H1 (cell line): ENCODE results near the gene ZBTB2. TPM values are rescaled to one million over a fixed set of nuclear protein-coding genes. Genes with fewer than 3 reads are reported as not detected.

Source experiments
- CTCF ChIA-PET: fragments of 300-600 bp; sonication (Branson Sonifier 250); formaldehyde crosslinking; loops from one replicate; lab custom pipeline; 2021; ENCODE audit not compliant: partially characterized antibody; lab: Charles Lee
- POLR2A ChIA-PET: fragments of 300-600 bp; sonication (Branson Sonifier 250); formaldehyde crosslinking; loops from one replicate; lab custom pipeline; 2021; ENCODE audit warnings: inconsistent platforms; ENCODE audit not compliant: partially characterized antibody; lab: Charles Lee
- DNase-seq, 2 experiments: peaks; one replicate each; pipeline versions ENCODE4 v3.0.0 to v3.0.0-alpha.2; 2010 to 2022; ENCODE audit warnings: low spot score in 2 of 2, low read depth in 1 of 2, mixed read lengths in 1 of 2
- FAIRE-seq: peaks from 2 replicates; lab custom pipeline; 2011; peaks lifted over from hg19 to GRCh38; lab: Jason Lieb, UNC
- H2AFZ ChIP-seq: 2 replicates; pipeline ENCODE4 v1.8.1; 2012; ENCODE audit warnings: low read length, inconsistent platforms
- H2AK5ac ChIP-seq: 2 replicates; pipeline ENCODE4 v1.6.1; 2013; ENCODE audit warnings: low read depth, low read length
- H2BK120ac ChIP-seq: replicated peaks from 2 replicates; pipeline ENCODE3; 2013; ENCODE audit warnings: low read depth, low read length, inconsistent platforms
- H2BK12ac ChIP-seq: 2 replicates; pipeline ENCODE4 v1.6.1; 2013; ENCODE audit warnings: low read depth, low read length
- H2BK15ac ChIP-seq: 2 replicates; pipeline ENCODE4 v1.6.1; 2013; ENCODE audit warnings: low read length
- H2BK20ac ChIP-seq: 2 replicates; pipeline ENCODE4 v1.6.1; 2013; ENCODE audit warnings: low read length
- H2BK5ac ChIP-seq: 2 replicates; pipeline ENCODE4 v1.6.1; 2013; ENCODE audit warnings: low read depth, low read length
- H3K14ac ChIP-seq: 2 replicates; pipeline ENCODE4 v1.6.1; 2013; ENCODE audit warnings: inconsistent platforms; ENCODE audit not compliant: insufficient read length
- H3K18ac ChIP-seq: 2 replicates; pipeline ENCODE4 v1.6.1; 2013; ENCODE audit warnings: low read length; ENCODE audit errors: extremely low read depth
- H3K23ac ChIP-seq: 2 replicates; pipeline ENCODE4 v1.6.1; 2013; ENCODE audit warnings: inconsistent platforms; ENCODE audit not compliant: insufficient read length
- H3K23me2 ChIP-seq: 2 replicates; pipeline ENCODE4 v1.6.1; 2013; ENCODE audit warnings: low read depth, low read length
- H3K27ac ChIP-seq: 2 replicates; pipeline ENCODE4 v1.6.1; 2011; ENCODE audit warnings: low read depth, low read length, inconsistent platforms
- H3K27me3 ChIP-seq, 4 experiments: replicated peaks in 1 of 4; 1 replicate in 1 of 4; 2 replicates in 3 of 4; pipeline versions ENCODE4 v1.6.1 to v1.8.1; 2011 to 2013; ENCODE audit warnings: low read length in 3 of 4, mild to moderate bottlenecking in 3 of 4, inconsistent platforms in 2 of 4, mixed read lengths in 2 of 4, moderate library complexity in 1 of 4; ENCODE audit not compliant: control insufficient read depth in 3 of 4, insufficient read depth in 3 of 4; ENCODE audit errors: extremely low read depth in 1 of 4
- H3K36me3 ChIP-seq, 4 experiments: 2 replicates each; pipeline versions ENCODE4 v1.6.1 to v1.8.1; 2011 to 2013; ENCODE audit warnings: mild to moderate bottlenecking in 4 of 4, low read length in 3 of 4, moderate library complexity in 2 of 4, control low read depth in 1 of 4, inconsistent platforms in 1 of 4; ENCODE audit not compliant: insufficient read depth in 4 of 4, control insufficient read depth in 2 of 4
- H3K4ac ChIP-seq: replicated peaks from 2 replicates; pipeline ENCODE3; 2013; ENCODE audit warnings: low read length, low read depth, mixed read lengths, inconsistent platforms; ENCODE audit not compliant: insufficient read length
- H3K4me1 ChIP-seq, 4 experiments: replicated peaks in 1 of 4; 1 replicate in 1 of 4; 2 replicates in 3 of 4; pipeline versions ENCODE4 v1.6.1 to v1.8.1; 2011 to 2013; ENCODE audit warnings: low read length in 3 of 4, inconsistent platforms in 2 of 4, mixed read lengths in 1 of 4; ENCODE audit not compliant: insufficient read depth in 4 of 4, control insufficient read depth in 3 of 4
- H3K4me2 ChIP-seq, 2 experiments: 2 replicates each; pipeline versions ENCODE4 v1.6.1 to v1.8.1; 2011 to 2013; ENCODE audit warnings: low read depth in 2 of 2, low read length in 2 of 2, control low read depth in 1 of 2, inconsistent platforms in 1 of 2, mild to moderate bottlenecking in 1 of 2; ENCODE audit not compliant: insufficient read depth in 1 of 2
- H3K4me3 ChIP-seq, 4 experiments: fragments of 200-600, 300-600 bp in 1 of 4; sonication (generic), shearing (Covaris generic), sonication (Bioruptor Twin) in 1 of 4; 2 replicates each; pipeline versions ENCODE4 v1.5.1 to v1.8.1; 2011 to 2016; ENCODE audit warnings: low read length in 4 of 4, low read depth in 3 of 4, control low read depth in 2 of 4, inconsistent platforms in 2 of 4, mild to moderate bottlenecking in 2 of 4, mixed read lengths in 1 of 4, moderate library complexity in 1 of 4; ENCODE audit not compliant: insufficient read depth in 2 of 4; ENCODE audit errors: extremely low read depth in 1 of 4
- H3K56ac ChIP-seq: replicated peaks from 2 replicates; pipeline ENCODE3; 2013; ENCODE audit warnings: low read depth, mild to moderate bottlenecking, mixed read lengths, low read length, inconsistent platforms; ENCODE audit not compliant: insufficient read length
- H3K79me1 ChIP-seq: 2 replicates; pipeline ENCODE4 v1.6.1; 2013; ENCODE audit warnings: low read depth, low read length, control low read depth
- H3K79me2 ChIP-seq, 2 experiments: 2 replicates each; pipeline versions ENCODE4 v1.6.1 to v1.8.1; 2012 to 2013; ENCODE audit warnings: low read length in 2 of 2, mild to moderate bottlenecking in 2 of 2, inconsistent platforms in 1 of 2; ENCODE audit not compliant: insufficient read depth in 2 of 2, control insufficient read depth in 1 of 2
- H3K9ac ChIP-seq, 4 experiments: replicated peaks in 1 of 4; 1 replicate in 1 of 4; 2 replicates in 3 of 4; pipeline versions ENCODE4 v1.6.1 to v1.8.1; 2011 to 2013; ENCODE audit warnings: low read depth in 3 of 4, low read length in 3 of 4, control low read depth in 2 of 4, mild to moderate bottlenecking in 2 of 4, moderate library complexity in 2 of 4, inconsistent platforms in 1 of 4; ENCODE audit errors: extremely low read depth in 1 of 4
- H3K9me3 ChIP-seq, 2 experiments: 2 replicates each; pipeline versions ENCODE4 v1.6.1 to v1.8.1; 2012 to 2013; ENCODE audit warnings: mild to moderate bottlenecking in 2 of 2, moderate library complexity in 2 of 2, control low read depth in 1 of 2, inconsistent platforms in 1 of 2, low read depth in 1 of 2, low read length in 1 of 2, mixed read lengths in 1 of 2; ENCODE audit not compliant: insufficient read depth in 2 of 2
- H4K20me1 ChIP-seq, 2 experiments: replicated peaks in 1 of 2; 2 replicates each; pipeline versions ENCODE3 to v1.8.1; 2011 to 2013; ENCODE audit warnings: inconsistent platforms in 2 of 2, low read length in 2 of 2, mild to moderate bottlenecking in 1 of 2; ENCODE audit not compliant: insufficient read depth in 2 of 2, control insufficient read depth in 1 of 2
- H4K5ac ChIP-seq: 2 replicates; pipeline ENCODE4 v1.6.1; 2013; ENCODE audit warnings: low read length, low read depth, mixed read lengths, inconsistent platforms; ENCODE audit not compliant: insufficient read length
- H4K8ac ChIP-seq: 2 replicates; pipeline ENCODE4 v1.8.0; 2013; ENCODE audit warnings: mild to moderate bottlenecking, moderate library complexity, low read length, inconsistent platforms; ENCODE audit not compliant: insufficient read depth; ENCODE audit errors: extremely low read depth
- H4K91ac ChIP-seq: replicated peaks from 2 replicates; pipeline ENCODE3; 2013; ENCODE audit warnings: low read length, mixed read lengths, inconsistent platforms; ENCODE audit not compliant: insufficient read length
- BRCA1 ChIP-seq: IDR thresholded peaks from 2 replicates; pipeline ENCODE4 v1.6.1; 2012; ENCODE audit warnings: low read depth, low read length, improper control_type of control experiment
- JUN ChIP-seq: IDR thresholded peaks from 2 replicates; pipeline ENCODE4 v1.6.1; 2011; ENCODE audit warnings: low read depth, mild to moderate bottlenecking, improper control_type of control experiment, low read length
- RBBP5 ChIP-seq: IDR thresholded peaks from 2 replicates; pipeline ENCODE4 v1.7.1; 2012; ENCODE audit warnings: low read depth, mild to moderate bottlenecking, inconsistent platforms, low read length, moderate library complexity, borderline replicate concordance
- SIRT6 ChIP-seq: IDR thresholded peaks from one replicate; pipeline ENCODE4 v1.7.1; 2012; ENCODE audit warnings: low read length, inconsistent platforms
- WGBS, 2 experiments: shearing (Covaris generic) in 1 of 2; methylation state at CpG; one replicate each; pipeline versions ENCODE4 v1.1.6 to v1.1.7; 2013 to 2015; ENCODE audit warnings: low lambda C conversion rate in 2 of 2, mixed read lengths in 2 of 2, inconsistent platforms in 1 of 2, low coverage in 1 of 2, missing lambda C conversion rate in 1 of 2; ENCODE audit not compliant: insufficient replicate concordance in 2 of 2, insufficient coverage in 1 of 2, insufficient read length in 1 of 2; ENCODE audit errors: extremely low coverage in 1 of 2, missing lambda C conversion rate in 1 of 2; 5-methylcytosine and 5-hydroxymethylcytosine counted together
- polyA plus RNA-seq, 7 experiments: library from polyadenylated mRNA; depleted of rRNA in 3 of 7; stranded (reverse) in 5 of 7; unstranded in 2 of 7; fragments of >200 nt in 5 of 7; fragments of 200-250 nt in 2 of 7; gene quantifications; 1 replicate in 5 of 7; 2 replicates in 1 of 7; 4 replicates in 1 of 7; pipeline versions ENCODE4 v1.2.1 to v1.2.3, GENCODE V29; 2011 to 2013; ENCODE audit warnings: missing spikeins in 2 of 7, mixed read lengths in 2 of 7
- total RNA-seq: library from RNA; stranded (reverse); fragmentation: NEBNext Ultra II Directional; extraction: Animal tissue kit (Norgen Biotek cat#: 25700); gene quantifications from 2 replicates; pipeline ENCODE4 v1.2.1, GENCODE V29; 2021

The ZBTB2 gene
- total and polyA plus RNA-seq, 2 of the 8 experiments (the other 6 are each of a cell fraction or from before 2014, with no cell fraction given): 16.1 to 23.7 TPM

DNA sequence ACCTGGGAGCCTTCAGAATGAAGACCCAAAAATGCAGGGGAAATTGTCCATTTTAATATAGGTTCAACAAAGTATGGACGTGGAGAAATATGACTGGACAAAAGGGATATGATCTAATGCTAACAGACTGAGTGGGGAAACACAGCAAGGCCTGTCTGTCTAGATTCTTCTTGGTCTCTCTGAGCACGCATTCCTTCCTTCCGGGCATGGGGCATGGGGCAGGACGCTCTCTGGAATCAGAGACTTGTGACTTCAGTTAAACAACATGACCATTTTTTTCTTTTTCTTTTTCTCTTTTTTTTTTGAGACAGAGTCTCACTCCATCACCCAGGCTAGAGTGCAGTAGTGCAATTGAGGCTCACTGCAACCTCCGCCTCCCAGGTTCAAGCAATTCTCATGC, 31.9 kb downstream of the ZBTB2 start:
- POLR2A ChIA-PET: interaction anchor here (2.0 kb wide), 1 partner anchor 31 kb away, joined by 6 read pairs; no protein-coding TSS in a partner anchor
- no peak overlapping the region for H2AK5ac ChIP-seq
- WGBS, 2 experiments: 90% methylated on average over 5 of the region's 5 CpGs; no CpG with 5 or more reads in 1 of the 2 experiments
- H3K23me2 ChIP-seq: no peaks in the 10 kb centered on the region
- no peak overlapping the region for H2BK15ac ChIP-seq
- H2AFZ ChIP-seq: no peak overlapping the region
- no peak overlapping the region for H2BK20ac ChIP-seq
- H3K9me3 ChIP-seq: no peaks in the 10 kb centered on the region
- H4K5ac ChIP-seq: no peak overlapping the region
- H3K4ac ChIP-seq: no peak overlapping the region
- no peak overlapping the region for H4K91ac ChIP-seq
- no peak overlapping the region for H3K14ac ChIP-seq
- H3K4me1 ChIP-seq: no peaks in the 10 kb centered on the region
- H2BK12ac ChIP-seq: no peak overlapping the region
- no peaks in the 10 kb centered on the region for H3K79me2 ChIP-seq
- no peak for FAIRE-seq
- TF ChIP-seq RBBP5 (no peak), BRCA1 (no peak), JUN (no peak), SIRT6 (no peak)
- TF ChIP-seq, all 59 proteins: peak for 0
- H3K79me1 ChIP-seq: no peaks in the 10 kb centered on the region
- no peak for DNase-seq
- H3K18ac ChIP-seq: no peak overlapping the region
- no peaks in the 10 kb centered on the region for H3K27me3 ChIP-seq
- CTCF ChIA-PET: interaction anchor here (1.2 kb wide), 1 partner anchor 11 kb away, joined by 4 read pairs; no protein-coding TSS in a partner anchor
- no peak overlapping the region for H3K4me2 ChIP-seq
- H3K36me3 ChIP-seq: peaks cover 0 to 8% (median 0%) of the 10 kb centered on the region in 4 experiments; a peak in 2 of 8 replicates
- H3K23ac ChIP-seq: no peak overlapping the region
- no peak overlapping the region for H3K4me3 ChIP-seq
- no peaks in the 10 kb centered on the region for H4K20me1 ChIP-seq
- no peak overlapping the region for H2BK120ac ChIP-seq
- H3K56ac ChIP-seq: no peak overlapping the region
- no peak overlapping the region for H3K27ac ChIP-seq
- H3K9ac ChIP-seq: no peak overlapping the region
- H4K8ac ChIP-seq: no peak overlapping the region
- no peak overlapping the region for H2BK5ac ChIP-seq
